Right kidney (tissue), 1 donor: ENCODE results near the gene TEAD1.

ENCODE experiments used
- DNase-seq: peaks from one replicate; pipeline ENCODE4 v3.0.0-alpha.2; 2016

TEAD1 gene

DNA sequence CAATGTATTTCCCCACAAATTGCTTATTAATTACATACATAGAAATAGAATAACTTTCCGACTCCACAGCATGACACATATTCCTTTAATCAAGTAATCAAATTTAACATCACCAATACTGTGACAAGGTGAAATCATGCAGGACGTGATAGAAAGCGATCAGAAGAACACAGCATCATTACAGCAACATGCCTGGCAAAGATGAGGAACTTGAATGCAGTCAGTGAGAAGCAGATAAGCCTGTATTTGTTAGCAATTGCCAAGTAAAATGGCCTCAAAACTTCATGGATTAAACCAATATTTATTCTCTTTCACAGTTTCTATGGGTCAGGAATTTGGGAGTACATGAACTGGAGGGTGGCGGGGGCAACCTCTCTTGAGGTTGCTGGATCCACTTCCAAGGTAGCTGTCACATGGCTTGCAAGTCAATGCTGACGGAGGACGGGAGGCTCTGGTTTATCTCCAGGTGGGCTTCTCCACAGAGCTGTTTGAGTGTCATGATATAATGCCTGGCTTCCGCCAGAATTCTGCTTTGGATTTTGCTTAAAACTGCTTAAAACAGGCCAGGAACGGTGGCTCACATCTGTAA is 12.0 kb upstream of the TEAD1 start:
- DNase-seq: no peak

GRCh38 chr11:12664385-12664784 is 9.8 kb upstream of the TEAD1 start:
- no peak for DNase-seq

- no peak for DNase-seq
Measured at GRCh38 chr11:12666915-12667314, 7.3 kb upstream of the TEAD1 start.

DNA sequence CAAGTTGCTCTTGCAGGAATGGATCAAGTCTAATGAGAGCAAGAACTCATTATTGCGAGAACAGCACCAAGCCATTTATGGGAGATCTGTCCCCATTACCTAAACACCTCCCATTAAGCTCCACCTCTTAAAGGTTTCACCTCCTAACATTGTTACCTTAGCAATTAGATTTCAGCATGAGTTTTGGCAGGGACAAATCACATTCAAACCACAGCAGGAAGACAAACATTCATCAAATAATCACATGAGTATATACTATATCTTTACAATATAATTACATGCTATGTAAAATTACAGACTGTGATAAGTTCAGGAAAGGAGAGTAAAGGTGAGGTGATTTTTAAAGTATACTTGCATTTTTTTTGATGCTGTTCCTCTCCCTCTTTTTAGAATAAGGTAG is 6.6 kb upstream of the TEAD1 start:
- no peak for DNase-seq

- no peak for DNase-seq
Measured at GRCh38 chr11:12668166-12668565, 6.1 kb upstream of the TEAD1 start.

DNA sequence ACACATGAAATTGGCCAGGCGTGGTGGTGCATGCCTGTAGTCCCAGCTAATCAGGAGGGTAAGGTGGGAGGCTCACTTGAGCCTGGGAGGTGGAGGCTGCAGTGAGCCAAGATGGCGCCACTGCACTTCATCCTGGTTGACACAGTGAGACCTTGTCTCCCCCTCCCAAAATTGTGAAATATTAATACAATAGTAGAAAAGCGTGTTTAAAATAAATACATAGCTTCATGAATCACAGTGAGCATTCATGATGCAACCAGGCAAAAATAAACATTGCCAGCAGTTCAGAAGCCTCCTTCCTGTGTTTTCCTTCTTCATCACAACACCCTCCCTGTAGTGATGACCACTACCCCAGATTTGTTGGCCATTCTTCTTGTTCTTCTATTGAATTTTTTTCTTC is 4.3 kb upstream of the TEAD1 start:
- no peak for DNase-seq

DNA sequence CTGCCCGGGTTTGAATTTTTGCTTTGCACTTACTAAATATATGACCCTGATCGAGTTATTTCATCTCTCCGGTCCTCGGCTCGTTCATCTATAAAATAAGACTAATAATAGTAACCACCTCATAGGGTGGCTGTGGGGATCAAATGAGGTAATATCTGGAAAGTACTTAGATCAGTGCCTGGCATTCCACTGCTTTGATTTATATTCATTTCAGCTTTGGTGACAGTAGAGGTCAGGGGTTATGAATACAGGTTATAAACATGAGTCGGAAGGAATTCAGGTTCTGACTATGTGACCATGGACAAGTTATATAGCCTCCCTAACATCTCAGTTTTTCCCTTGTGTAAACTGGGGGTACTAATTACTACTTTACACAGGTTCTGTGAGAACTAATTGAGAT is 2.9 kb upstream of the TEAD1 start:
- no peak for DNase-seq

DNA sequence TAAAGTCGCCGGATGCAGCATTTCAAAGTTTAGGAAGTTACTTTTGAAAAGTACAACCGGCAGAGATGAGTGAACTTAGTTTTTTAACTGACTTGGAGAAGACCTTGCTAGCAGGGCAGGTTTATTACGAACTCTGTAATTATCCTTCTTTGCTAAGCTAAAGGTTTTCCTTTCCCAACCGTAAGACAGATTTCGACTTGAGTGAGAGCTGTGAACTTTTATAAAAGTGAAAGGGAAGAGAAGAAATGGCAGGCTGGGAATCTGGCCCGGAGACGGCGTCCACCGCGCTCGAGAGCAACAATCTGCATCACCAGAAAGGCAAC is 659 bp upstream of the TEAD1 start:
- DNase-seq: no peak

GRCh38 chr11:12674571-12674935 is 332 bp downstream of the TEAD1 start:
- no peak for DNase-seq

DNA sequence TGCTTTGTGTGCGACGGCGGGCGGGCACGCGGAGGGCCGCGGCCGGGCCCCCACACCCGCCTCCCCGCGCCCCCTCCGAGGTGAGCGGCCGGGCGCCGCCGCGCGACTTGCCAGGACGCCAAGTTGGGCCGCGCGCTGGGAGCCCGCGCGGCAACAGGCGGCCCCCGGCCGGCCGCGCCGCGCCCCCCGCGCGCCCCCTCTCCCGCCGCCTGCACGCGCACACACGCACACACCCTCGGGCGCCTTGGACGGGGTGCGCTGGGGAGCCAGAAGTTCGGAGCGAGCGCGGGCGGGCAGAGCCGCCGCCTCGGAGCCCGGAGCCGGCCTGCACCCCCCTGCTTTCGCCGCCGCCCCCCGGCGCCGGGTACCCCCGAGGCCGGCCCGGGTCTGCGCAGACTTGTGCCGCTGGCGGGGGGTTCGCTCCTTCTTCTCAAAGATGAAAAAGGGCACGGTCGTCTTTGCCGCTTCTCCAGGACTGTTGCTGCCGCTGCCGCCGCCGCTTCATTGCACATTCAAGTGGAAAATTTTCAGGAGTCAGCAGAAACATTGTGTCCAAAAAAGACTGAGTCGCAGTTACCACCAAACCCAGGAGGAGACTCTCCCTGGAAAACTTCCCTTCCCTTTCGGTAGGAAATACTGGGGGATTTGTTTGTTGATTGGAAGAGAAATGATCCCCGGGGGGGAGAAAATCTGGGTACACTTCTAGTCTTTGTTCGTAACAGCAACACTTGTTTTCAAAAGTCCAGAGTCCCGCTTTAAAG is 895 bp downstream of the TEAD1 start:
- peak; percentile 77 for DNase-seq

DNA sequence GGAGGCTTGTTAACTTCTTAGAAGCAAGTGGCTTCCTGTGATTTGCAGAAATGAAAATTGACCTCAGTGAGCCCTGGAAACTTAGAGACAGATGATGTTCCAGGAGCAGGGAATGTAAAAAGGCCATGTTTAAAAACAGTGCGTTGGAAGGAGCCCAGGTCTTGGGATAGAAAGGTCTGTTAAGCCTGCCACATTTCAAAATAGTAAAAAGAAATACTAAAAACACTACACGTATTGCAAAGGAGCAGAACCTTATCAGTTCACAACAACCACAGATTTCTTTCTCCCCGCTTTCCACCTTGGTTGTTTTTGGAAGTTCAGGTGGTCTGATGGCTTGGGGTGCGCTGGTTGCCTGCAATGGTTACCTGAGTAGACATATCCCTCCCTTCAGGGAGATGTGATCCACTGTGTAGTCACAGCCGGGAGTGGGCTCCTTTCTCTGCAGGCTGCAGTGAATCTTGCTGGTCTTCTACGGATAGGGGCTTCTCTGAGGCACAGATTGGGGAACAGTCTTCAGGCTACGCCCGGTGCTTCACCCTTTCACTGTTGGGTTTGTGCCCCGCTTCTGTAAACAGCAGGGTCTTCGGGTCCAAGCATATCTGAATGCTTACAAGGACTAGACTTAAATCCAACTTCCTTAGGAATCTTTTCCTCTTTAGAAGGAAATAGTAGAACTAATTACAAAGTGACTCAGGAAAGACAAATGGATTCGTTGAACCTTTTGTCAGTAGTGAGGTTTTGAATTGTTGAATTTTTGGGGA is 1.9 kb downstream of the TEAD1 start:
- peak; percentile 75 for DNase-seq

- DNase-seq: peak; percentile 57
Measured at GRCh38 chr11:12677131-12677530, 2.9 kb downstream of the TEAD1 start.

- DNase-seq: peak; percentile 15
Measured at GRCh38 chr11:12678092-12678491, 3.9 kb downstream of the TEAD1 start.

DNA sequence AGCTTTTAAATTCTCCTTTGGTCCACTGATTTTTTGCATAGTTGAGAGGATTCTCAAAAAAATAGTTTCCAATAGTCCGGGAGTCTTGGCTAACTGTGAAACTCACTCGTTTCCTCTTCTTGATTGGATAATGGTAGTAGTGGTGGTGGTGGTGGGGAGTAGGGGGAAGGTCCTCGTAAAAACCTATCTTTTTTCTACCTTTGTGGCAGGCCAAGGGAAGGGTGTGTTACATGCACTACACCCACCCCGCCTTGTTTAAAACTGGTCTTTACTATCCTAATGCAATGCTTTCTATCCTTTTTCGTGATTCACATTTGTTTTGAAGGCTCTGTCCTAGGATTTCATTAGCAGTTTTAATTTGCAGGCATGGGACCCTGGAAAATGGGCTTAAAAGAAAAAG is 4.8 kb downstream of the TEAD1 start:
- DNase-seq: no peak

DNA sequence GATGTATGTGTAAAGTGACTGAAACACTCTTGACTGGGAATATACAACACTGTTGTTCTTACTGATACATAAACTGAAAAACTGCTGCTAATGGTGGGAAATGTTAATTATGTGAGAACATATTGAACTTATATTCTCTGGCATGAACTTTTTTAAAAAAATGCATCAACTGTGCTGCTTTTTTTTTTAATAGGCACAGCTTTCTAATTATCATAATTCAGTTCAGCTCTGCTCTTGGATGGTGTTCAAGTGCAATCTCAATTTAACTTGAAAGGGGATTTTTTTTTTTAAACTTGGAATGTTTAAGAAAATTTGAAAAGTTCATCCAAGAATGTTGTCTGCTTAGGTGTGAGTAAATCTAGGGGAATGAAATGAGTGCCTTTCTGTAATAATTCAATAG is 5.2 kb downstream of the TEAD1 start:
- no peak for DNase-seq

GRCh38 chr11:12680246-12680939 is 6.2 kb downstream of the TEAD1 start:
- peak; percentile 53 for DNase-seq

GRCh38 chr11:12680940-12681258 is 6.7 kb downstream of the TEAD1 start:
- DNase-seq: no peak

- DNase-seq: no peak
Measured at GRCh38 chr11:12681466-12681865, 7.2 kb downstream of the TEAD1 start.

- DNase-seq: no peak
Measured at GRCh38 chr11:12682288-12682687, 8.1 kb downstream of the TEAD1 start.

DNA sequence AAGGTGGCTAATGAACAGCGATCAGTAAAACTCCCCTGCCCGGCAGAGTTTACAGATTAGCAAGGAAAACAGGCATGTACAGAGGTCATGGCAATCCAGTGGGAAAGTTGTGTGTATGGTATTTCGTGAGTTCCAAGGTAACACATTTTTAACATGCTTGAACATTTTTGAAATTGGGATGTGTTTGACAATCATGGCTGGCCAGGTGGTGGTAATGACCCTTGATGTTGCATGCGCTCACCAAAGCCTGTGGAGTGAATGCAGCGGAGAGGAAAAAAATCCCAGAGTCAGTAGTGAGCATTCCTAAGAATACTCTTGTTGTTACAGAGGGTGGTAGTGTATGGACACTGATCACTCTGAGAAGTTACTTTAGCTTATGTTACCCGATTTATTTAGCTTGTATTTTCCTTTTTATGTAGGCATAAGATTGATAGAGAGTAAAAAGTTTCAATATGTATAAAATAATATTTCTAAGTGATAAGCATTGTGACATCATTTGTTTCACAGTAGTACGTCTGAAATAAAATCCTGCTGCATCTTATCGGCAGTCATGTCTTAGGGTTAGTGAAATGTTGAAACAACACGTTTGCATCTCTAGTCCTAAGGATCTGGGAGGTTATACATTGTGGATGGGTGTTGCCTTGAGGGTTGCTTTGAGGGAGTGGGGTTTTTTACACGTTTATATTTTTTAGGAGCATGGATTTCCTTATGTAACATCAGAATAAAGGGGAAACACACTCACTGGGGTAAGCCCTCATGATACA is 8.7 kb downstream of the TEAD1 start:
- no peak for DNase-seq

DNA sequence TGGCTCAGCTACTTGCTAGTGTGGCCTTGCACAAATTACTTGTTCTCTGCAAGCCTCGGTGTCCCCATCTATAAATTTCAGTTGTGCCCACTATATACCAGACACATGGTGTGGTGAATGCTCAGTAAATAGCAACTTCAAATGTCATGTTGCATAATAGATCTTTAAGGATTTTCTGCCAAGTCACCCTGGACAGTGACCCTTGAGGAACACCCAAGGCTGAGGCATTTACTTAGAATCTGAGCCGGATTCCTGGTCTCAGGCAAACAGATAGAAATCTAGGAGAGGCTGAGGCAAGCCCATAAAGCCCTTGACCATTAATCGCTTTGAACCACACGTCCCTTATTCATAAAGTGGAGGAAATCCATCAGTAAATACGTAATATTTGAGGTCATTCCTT is 9.7 kb downstream of the TEAD1 start:
- no peak for DNase-seq

- no peak for DNase-seq
Measured at GRCh38 chr11:12684315-12684714, 10.1 kb downstream of the TEAD1 start.

DNA sequence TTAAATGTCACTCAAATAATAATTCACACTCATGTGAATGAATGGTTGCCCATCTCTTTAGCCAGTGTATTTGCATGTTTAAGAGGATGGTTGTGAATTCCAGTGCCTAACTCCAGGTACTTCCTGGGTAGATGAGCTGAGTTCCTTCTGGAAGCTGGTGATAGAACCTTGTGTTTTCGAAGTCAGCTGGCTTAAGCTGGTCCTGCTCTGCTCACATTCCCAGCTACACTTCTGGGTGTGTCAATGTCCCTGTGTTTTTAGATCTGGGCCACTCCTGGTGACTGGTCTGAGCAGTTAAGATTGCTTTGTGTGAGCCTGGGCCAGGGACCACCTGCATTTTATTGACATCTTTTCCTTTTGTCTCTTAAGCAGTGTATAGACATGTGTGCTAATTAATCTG is 10.6 kb downstream of the TEAD1 start:
- no peak for DNase-seq
